Hepatocyte (in vitro differentiated cells): ENCODE data around the gene CDKN3. TPM values are rescaled to one million over a fixed set of nuclear protein-coding genes. Genes with fewer than 3 reads are reported as not detected.

Source experiments
- DNase-seq: peaks from one replicate; pipeline ENCODE4 v3.0.0-alpha.2; 2016; ENCODE audit warnings: low spot score
- H2AFZ ChIP-seq: fragments of 200-600 bp; sonication (generic); 2 replicates; pipeline ENCODE4 v1.6.0; 2016; ENCODE audit warnings: antibody characterized with exemption, mild to moderate bottlenecking
- H3K27ac ChIP-seq: fragments of 200-600 bp; sonication (generic); 2 replicates; pipeline ENCODE4 v1.5.1; 2016; ENCODE audit warnings: mild to moderate bottlenecking
- H3K27me3 ChIP-seq: fragments of 200-600 bp; sonication (generic); 2 replicates; pipeline ENCODE4 v1.6.1; 2016
- H3K36me3 ChIP-seq: fragments of 200-600 bp; sonication (generic); replicated peaks from 2 replicates; pipeline ENCODE4 v1.5.1; 2016; ENCODE audit warnings: low read depth; ENCODE audit not compliant: insufficient read depth
- H3K4me1 ChIP-seq: fragments of 200-600 bp; sonication (generic); 2 replicates; pipeline ENCODE4 v1.5.1; 2016; ENCODE audit warnings: mild to moderate bottlenecking, moderate library complexity; ENCODE audit not compliant: insufficient read depth
- H3K4me2 ChIP-seq: fragments of 200-600 bp; sonication (generic); 2 replicates; pipeline ENCODE4 v1.6.0; 2016
- H3K4me3 ChIP-seq: fragments of 200-600 bp; sonication (generic); 2 replicates; pipeline ENCODE4 v1.5.1; 2016; ENCODE audit warnings: mild to moderate bottlenecking
- H3K79me2 ChIP-seq: fragments of 200-600 bp; sonication (generic); 2 replicates; pipeline ENCODE4 v1.6.0; 2017; ENCODE audit warnings: mild to moderate bottlenecking
- H3K9me2 ChIP-seq: fragments of 200-600 bp; sonication (generic); replicated peaks from 2 replicates; pipeline ENCODE4 v1.6.0; 2017; ENCODE audit warnings: mild to moderate bottlenecking; ENCODE audit not compliant: insufficient read depth
- H3K9me3 ChIP-seq: fragments of 200-600 bp; sonication (generic); 2 replicates; pipeline ENCODE4 v1.5.1; 2016; ENCODE audit warnings: low read depth, mild to moderate bottlenecking
- H4K20me1 ChIP-seq: fragments of 200-600 bp; sonication (generic); 2 replicates; pipeline ENCODE4 v1.6.0; 2016; ENCODE audit warnings: mild to moderate bottlenecking; ENCODE audit not compliant: insufficient read depth, poor library complexity, severe bottlenecking
- EZH2 ChIP-seq: fragments of 200-600 bp; sonication (generic); IDR thresholded peaks from 2 replicates; pipeline ENCODE4 v1.6.1; 2016; ENCODE audit warnings: antibody characterized with exemption, mild to moderate bottlenecking, borderline replicate concordance
- EZH2phosphoT487 ChIP-seq: fragments of 200-600 bp; sonication (generic); IDR thresholded peaks from one replicate; pipeline ENCODE4 v1.6.1; 2018; ENCODE audit warnings: antibody characterized with exemption, mild to moderate bottlenecking, low read depth, moderate library complexity; ENCODE audit not compliant: unreplicated experiment, severe bottlenecking
- WGBS: methylation state at CpG from one replicate; pipeline ENCODE4 v1.1.6; 2016; ENCODE audit warnings: low lambda C conversion rate; ENCODE audit errors: missing lambda C conversion rate; 5-methylcytosine and 5-hydroxymethylcytosine counted together
- polyA plus RNA-seq: library from polyadenylated mRNA; unstranded; fragments of >200 nt; fragmentation: Nextera tagmentation; extraction: Ambion mirVana; gene quantifications from 2 replicates; pipeline ENCODE4 v1.2.1, GENCODE V29; 2016
- total RNA-seq: library from RNA; depleted of rRNA; stranded (reverse); fragments of >200 nt; gene quantifications from 2 replicates; pipeline ENCODE4 v1.2.3, GENCODE V29; 2014
- TF ChIP-seq, protein P1 (sequence below): fragments of 200-600 bp; sonication (generic); IDR thresholded peaks from 2 replicates; pipeline ENCODE4 v1.5.1; 2016; ENCODE audit warnings: antibody characterized with exemption, mild to moderate bottlenecking; ENCODE audit not compliant: poor library complexity

CDKN3 gene
- total and polyA plus RNA-seq, 2 experiments from 2014 or later: 11.7 to 18.8 TPM

DNA sequence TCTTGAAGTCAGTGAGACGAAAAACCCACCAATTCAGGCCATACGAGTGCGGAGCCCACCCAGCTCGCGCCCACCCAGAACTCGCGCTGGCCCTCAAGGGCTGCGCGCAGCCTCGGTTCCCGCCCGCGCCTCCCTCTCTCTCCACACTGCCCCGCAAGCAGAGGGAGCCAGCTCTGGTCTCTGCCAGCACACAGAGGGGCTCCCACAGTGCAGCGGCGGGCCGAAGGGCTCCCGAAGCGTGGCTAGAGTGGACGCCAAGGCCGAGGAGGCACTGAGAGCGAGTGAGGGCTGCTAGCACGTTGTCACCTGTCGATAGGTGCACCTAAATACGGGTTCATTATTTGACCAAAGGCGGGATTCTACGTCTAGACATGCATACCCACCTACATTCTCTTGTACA, 2.2 kb upstream of the CDKN3 start:
- no peaks in the 10 kb centered on the region for H3K9me2 ChIP-seq

DNA sequence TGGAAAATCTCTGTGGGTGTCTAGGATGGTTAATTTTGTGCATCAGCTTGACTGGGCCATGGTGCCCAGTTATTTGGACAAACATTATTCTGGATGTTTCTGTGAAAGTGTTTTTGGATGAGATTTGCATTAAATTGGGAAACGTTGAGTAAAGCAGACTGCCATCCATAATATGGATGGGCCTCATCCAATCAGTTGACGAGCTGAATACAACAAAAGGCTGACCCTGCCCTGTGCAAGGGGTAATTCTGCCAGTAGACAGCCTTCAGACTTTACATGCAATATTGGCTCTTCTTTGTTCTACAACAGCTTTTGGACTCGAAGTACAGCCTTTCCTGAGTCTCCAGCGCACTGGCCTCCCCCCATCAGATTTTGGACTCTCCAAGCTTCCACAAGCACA, 1.5 kb upstream of the CDKN3 start:
- Histone ChIP-seq H3K79me2 (peaks cover under 1% of the 10 kb centered on the region), H3K4me3 (no peak overlapping the region), H4K20me1 (no peaks in the 10 kb centered on the region), H3K27ac (no peak overlapping the region), H2AFZ (no peak overlapping the region), H3K4me1 (no peaks in the 10 kb centered on the region), H3K36me3 (no peaks in the 10 kb centered on the region), H3K27me3 (no peaks in the 10 kb centered on the region), H3K9me2 (no peaks in the 10 kb centered on the region), H3K4me2 (no peak overlapping the region), H3K9me3 (no peaks in the 10 kb centered on the region)
- no peak for TF ChIP-seq EZH2phosphoT487
- TF ChIP-seq, protein P1, sequence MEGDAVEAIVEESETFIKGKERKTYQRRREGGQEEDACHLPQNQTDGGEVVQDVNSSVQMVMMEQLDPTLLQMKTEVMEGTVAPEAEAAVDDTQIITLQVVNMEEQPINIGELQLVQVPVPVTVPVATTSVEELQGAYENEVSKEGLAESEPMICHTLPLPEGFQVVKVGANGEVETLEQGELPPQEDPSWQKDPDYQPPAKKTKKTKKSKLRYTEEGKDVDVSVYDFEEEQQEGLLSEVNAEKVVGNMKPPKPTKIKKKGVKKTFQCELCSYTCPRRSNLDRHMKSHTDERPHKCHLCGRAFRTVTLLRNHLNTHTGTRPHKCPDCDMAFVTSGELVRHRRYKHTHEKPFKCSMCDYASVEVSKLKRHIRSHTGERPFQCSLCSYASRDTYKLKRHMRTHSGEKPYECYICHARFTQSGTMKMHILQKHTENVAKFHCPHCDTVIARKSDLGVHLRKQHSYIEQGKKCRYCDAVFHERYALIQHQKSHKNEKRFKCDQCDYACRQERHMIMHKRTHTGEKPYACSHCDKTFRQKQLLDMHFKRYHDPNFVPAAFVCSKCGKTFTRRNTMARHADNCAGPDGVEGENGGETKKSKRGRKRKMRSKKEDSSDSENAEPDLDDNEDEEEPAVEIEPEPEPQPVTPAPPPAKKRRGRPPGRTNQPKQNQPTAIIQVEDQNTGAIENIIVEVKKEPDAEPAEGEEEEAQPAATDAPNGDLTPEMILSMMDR: no peak
- no peak for TF ChIP-seq EZH2
- 86% methylated on average over 4 of the region's 4 CpGs for WGBS
- DNase-seq: no peak

More for the DNA sequence above, 2.2 kb upstream of the CDKN3 start:
- no peak overlapping the region for H3K4me3 ChIP-seq
- TF ChIP-seq, protein P1: no peak
- no peak overlapping the region for H2AFZ ChIP-seq
- no peak for DNase-seq
- no peaks in the 10 kb centered on the region for H3K27me3 ChIP-seq
- H3K36me3 ChIP-seq: no peaks in the 10 kb centered on the region
- H3K79me2 ChIP-seq: no peaks in the 10 kb centered on the region
- no peaks in the 10 kb centered on the region for H3K4me1 ChIP-seq
- no peak overlapping the region for H3K27ac ChIP-seq
- 99% methylated on average over 25 of the region's 27 CpGs for WGBS
- no peaks in the 10 kb centered on the region for H4K20me1 ChIP-seq
- no peaks in the 10 kb centered on the region for H3K9me3 ChIP-seq
- H3K4me2 ChIP-seq: no peak overlapping the region

DNA sequence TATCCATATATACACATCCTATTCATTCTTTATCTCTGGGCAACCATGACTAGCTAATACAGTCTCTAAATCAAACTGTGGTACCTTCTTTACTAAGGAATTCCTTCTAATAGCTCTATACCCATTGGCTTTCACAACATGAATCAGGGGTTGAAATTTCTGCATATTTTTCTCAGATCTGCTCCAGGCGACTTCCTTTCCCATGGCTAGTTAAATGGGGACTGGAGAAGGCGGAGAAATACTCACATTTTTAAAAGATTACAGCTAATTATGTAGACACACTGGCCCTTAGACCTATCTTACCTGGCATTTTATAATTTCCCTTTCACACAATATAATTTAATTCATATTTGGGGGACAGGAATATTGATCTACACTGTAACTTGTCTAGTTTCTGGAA, 1.1 kb upstream of the CDKN3 start:
- Histone ChIP-seq H3K4me1 (no peaks in the 10 kb centered on the region), H3K9me3 (no peaks in the 10 kb centered on the region), H4K20me1 (no peaks in the 10 kb centered on the region), H3K27me3 (no peaks in the 10 kb centered on the region), H3K4me2 (no peak overlapping the region), H3K9me2 (no peaks in the 10 kb centered on the region), H3K27ac (no peak overlapping the region), H3K79me2 (peaks cover 2% of the 10 kb centered on the region), H3K4me3 (no peak overlapping the region), H2AFZ (no peak overlapping the region), H3K36me3 (no peaks in the 10 kb centered on the region)
- 94% methylated on average over 2 of the region's 2 CpGs for WGBS
- DNase-seq: no peak
- no peak for TF ChIP-seq EZH2phosphoT487
- TF ChIP-seq, protein P1: no peak
- no peak for TF ChIP-seq EZH2

DNA sequence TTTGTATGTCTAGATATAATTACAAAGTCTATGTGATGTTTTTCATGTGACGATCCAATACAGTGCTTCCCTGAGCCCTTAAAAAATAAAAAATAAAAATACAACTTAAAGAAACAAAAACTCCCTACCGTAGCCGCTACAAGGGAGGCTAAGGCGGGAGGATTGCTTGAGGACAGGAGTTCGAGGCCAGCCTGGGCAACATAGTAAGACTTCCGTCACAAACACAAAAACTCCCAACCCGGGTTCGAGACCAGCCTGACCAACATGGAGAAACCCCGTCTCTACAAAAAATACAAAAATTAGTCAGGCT, 669 bp upstream of the CDKN3 start:
- WGBS: 75% methylated on average over 9 of the region's 9 CpGs
- Histone ChIP-seq H3K27ac (no peak overlapping the region), H2AFZ (peak overlapping the region; percentile 38)

More for the DNA sequence above, 669 bp upstream of the CDKN3 start:
- Histone ChIP-seq H3K9me3 (no peaks in the 10 kb centered on the region), H4K20me1 (no peaks in the 10 kb centered on the region), H3K36me3 (no peaks in the 10 kb centered on the region), H3K4me3 (peak overlapping the region; percentile 17), H3K9me2 (no peaks in the 10 kb centered on the region), H3K4me2 (peak overlapping the region; percentile 73), H3K4me1 (no peaks in the 10 kb centered on the region), H3K27me3 (no peaks in the 10 kb centered on the region), H3K79me2 (peaks cover 2% of the 10 kb centered on the region)
- no peak for DNase-seq
- TF ChIP-seq EZH2phosphoT487 (no peak), EZH2 (no peak)
- TF ChIP-seq, protein P1: no peak
